HG03521 (cell line): ENCODE results near the gene NAA38.
"Not testable (repeated sequence)": the region's sequence is repeated elsewhere in the genome, so short reads cannot be mapped to it uniquely, and the experiment has no call there.

ENCODE experiments used
- ATAC-seq: cut with Tn5 transposase; IDR thresholded peaks from one replicate; pipeline ENCODE4 v1.9.1; 2021; ENCODE audit warnings: mild to moderate bottlenecking, moderate library complexity; ENCODE audit not compliant: unreplicated experiment

The NAA38 gene

GRCh38 chr17:7882068-7882467 lies 24.7 kb upstream of the NAA38 start:
- no peak for ATAC-seq

GRCh38 chr17:7881276-7882054 lies 24.1 kb upstream of the NAA38 start:
- ATAC-seq, result no peak

GRCh38 chr17:7880076-7880868 lies 22.9 kb upstream of the NAA38 start:
- no peak for ATAC-seq

- ATAC-seq, result no peak
These were observed 20.9 kb upstream of the NAA38 start for GRCh38 chr17:7878234-7878633.

- no peak for ATAC-seq
These were observed 18.5 kb upstream of the NAA38 start for GRCh38 chr17:7875804-7876370.

- no peak for ATAC-seq
These were observed 15.7 kb upstream of the NAA38 start for GRCh38 chr17:7873051-7873450.

GRCh38 chr17:7867881-7868329 lies 10.5 kb upstream of the NAA38 start:
- no peak for ATAC-seq

- no peak for ATAC-seq
These were observed 7.8 kb upstream of the NAA38 start for GRCh38 chr17:7864995-7865650.

- not testable (repeated sequence) for ATAC-seq
These were observed 7.0 kb upstream of the NAA38 start for GRCh38 chr17:7864384-7864783.

GRCh38 chr17:7862692-7863437 lies 5.5 kb upstream of the NAA38 start:
- no peak for ATAC-seq

GRCh38 chr17:7859028-7859427 lies 1.7 kb upstream of the NAA38 start:
- ATAC-seq, result no peak

GRCh38 chr17:7858522-7858810 lies 1.1 kb upstream of the NAA38 start:
- ATAC-seq, result no peak

GRCh38 chr17:7857713-7858521 lies 558 bp upstream of the NAA38 start, which contains the start of gene CYB5D1:
Gene CYB5D1 (plus strand): TSS chr17:7858003. CDS start chr17:7858135, 132 bp downstream.
- ATAC-seq, result peak; percentile 32

- ATAC-seq, result no peak
These were observed 1.1 kb downstream of the NAA38 start for GRCh38 chr17:7856011-7856810.

GRCh38 chr17:7855660-7856010 lies 1.7 kb downstream of the NAA38 start:
- no peak for ATAC-seq

GRCh38 chr17:7854851-7855659 lies 2.3 kb downstream of the NAA38 start, which contains the start of gene TMEM88:
Gene TMEM88 (plus strand): TSS chr17:7855066. CDS start chr17:7855075, 9 bp downstream.
- ATAC-seq, result no peak

GRCh38 chr17:7854078-7854777 lies 3.1 kb downstream of the NAA38 start:
- no peak for ATAC-seq

GRCh38 chr17:7853691-7854038 lies 3.7 kb downstream of the NAA38 start:
- no peak for ATAC-seq
